Stimulated activated CD4-positive, alpha-beta T cell treated with anti-CD3 and anti-CD28 coated beads, Interleukin-1b, Interleukin-23, amount 100 ng/mL, for 48 hours (primary cell): ENCODE measurements around the gene PLCB2.

Experiments
- DNase-seq: peaks from one replicate; pipeline ENCODE4 v3.0.0-alpha.2; 2020

PLCB2 gene

DNA sequence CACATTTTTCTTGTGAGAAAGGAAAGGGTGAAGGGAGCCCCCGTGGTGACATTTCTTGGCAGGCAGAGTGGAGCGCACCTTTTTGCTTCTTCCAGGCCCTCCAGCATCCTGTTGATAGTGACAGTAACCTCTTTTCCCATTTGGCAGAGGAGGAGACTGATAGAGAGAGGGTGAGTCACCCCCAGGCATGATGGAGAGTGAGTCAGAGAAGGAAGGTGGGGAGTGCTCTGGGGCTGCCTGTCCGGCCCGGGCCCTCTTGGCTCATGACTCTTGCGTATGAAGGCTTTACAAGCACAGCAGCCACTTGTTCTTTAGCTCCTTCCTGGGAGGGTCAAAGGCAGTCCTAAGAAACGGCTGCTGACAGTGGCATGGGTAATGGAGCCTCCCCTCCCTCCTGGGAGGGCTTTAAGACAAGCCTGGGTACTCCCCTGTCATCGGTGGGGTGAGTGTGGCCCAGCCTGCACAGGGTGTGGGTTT, 40.9 kb downstream of the PLCB2 start:
- no peak for DNase-seq

DNA sequence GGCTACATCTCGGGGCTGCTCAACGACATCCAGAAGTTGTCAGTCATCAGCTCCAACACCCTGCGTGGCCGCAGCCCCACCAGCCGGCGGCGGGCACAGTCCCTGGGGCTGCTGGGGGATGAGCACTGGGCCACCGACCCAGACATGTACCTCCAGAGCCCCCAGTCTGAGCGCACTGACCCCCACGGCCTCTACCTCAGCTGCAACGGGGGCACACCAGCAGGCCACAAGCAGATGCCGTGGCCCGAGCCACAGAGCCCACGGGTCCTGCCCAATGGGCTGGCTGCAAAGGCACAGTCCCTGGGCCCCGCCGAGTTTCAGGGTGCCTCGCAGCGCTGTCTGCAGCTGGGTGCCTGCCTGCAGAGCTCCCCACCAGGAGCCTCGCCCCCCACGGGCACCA, 41.9 kb downstream of the PLCB2 start:
- DNase-seq, result no peak

DNA sequence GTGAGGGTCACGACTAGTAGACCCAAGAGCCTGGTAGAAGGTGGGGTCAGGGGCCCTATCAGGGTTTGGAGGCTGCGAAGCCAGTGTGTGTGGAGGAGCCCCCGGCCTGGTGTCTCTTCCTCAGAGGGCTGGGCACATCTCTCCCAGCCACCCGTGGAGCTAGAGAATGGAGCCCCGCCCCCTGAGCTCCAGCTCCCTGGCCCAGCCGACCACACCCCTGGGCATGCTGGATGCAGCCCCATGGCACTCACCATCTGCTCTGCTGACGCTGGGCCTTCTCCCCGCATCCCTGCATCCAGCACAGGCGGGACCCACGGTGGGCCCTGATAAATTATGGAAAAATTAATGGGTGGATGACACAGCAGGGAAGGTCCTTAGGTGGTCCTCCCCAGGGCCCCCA, 42.4 kb downstream of the PLCB2 start:
- no peak for DNase-seq

DNA sequence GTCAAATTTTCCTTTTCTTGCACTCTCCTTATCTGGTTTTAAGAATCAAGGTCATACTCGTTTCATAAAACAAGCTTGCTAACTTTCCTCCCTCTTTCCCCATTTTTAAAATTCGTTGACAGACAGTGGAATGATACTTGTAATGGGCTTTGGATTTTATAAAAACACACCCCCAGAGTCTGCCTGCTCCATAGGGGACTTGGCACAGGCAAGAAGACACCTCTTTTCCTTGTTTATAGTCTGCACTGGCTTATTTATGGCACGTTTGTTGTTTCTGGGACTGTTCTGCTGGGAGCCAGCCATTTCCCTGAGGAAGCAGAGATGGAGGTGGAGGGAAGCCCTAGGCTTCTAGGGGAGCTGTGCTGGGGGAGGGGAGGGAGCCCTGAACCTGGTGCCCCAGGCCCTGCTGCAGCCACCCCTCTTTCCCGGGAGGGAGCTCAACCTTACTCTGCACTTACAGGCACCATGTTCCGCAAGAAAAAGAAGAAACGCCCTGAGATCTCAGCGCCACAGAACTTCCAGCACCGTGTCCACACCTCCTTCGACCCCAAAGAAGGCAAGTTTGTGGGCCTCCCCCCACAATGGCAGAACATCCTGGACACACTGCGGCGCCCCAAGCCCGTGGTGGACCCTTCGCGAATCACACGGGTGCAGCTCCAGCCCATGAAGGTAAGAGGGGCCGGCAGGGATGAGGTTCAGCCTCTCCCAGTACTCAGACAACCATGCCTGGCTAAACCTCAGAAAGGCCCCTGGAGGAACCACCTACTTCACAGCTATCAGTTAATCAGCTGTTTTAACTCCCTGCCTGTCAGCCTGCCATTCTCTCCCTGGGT, 43.2 kb downstream of the PLCB2 start:
- DNase-seq, result no peak

DNA sequence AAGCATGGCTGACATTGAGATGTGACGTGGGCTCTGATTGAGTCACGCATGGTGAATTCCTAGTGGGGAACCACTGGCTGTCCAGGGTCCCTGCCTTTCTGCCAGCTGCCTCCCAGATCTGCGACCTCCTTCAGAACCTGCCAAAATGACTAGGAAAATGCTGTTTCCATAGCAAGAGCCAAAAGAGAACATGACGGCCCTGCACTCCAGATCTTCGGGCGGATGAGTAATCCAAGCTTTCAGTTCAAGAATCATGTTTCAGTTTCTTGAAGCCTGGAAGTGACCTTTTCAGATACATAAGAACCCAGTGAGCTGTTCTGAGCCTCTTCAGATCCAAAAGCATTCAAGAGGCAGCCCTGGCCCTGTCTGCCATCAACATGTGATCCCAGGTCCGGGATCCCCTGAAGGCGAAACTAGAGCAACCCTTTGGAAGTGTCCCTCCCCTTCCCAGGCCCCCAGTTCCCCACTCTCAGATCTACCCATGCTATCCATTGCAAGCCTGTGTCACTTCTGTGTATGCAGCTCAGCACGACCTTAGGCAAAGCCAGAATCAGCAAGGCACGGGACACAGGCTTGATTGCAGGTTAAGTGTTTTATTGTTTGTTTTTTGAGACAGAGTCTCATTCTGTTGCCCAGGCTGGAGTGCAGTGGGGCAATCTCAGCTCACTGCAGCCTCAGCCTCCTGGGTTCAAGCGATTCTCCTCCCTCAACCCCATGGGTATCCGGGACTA, 44.5 kb downstream of the PLCB2 start:
- no peak for DNase-seq

DNA sequence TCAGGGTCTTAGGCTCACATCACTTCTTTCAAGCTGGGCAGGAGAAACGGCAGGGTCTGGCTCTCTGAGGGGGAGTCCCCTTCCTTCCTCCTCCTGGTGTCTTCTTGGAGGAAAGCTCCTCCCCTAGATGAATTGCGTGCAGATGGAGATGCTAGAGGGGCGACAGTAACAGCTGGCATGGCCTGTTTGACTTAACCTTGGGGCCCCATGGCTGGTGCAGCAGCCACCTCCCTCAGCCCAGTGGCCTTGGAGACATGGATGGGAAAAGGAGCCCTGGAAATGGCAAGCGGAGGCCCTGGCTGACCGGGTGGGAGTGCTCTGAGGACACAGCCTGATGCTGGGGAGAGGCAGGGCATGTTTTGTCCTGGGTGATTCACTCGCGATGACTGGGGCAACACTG, 48.7 kb downstream of the PLCB2 start:
- no peak for DNase-seq

DNA sequence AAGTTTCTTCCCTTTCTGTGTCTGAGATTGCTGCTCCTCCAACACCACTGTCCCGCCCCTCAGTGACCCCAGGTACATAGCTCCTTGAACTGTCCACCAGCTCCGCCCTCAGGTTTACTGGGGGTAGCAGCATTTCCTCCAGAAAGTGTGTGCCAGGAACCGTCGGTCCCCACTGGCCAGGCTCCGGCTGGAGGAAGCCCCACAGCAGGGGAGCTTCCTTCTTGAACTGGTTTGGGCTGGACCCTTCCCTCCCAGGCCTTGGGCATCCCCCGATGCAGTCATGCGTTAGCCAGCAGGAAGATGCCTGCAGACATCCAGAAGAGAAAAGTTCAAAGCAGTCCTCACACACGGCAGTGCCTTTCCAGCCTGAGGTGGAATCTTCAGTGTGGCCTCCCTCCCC, 49.2 kb downstream of the PLCB2 start:
- no peak for DNase-seq

DNA sequence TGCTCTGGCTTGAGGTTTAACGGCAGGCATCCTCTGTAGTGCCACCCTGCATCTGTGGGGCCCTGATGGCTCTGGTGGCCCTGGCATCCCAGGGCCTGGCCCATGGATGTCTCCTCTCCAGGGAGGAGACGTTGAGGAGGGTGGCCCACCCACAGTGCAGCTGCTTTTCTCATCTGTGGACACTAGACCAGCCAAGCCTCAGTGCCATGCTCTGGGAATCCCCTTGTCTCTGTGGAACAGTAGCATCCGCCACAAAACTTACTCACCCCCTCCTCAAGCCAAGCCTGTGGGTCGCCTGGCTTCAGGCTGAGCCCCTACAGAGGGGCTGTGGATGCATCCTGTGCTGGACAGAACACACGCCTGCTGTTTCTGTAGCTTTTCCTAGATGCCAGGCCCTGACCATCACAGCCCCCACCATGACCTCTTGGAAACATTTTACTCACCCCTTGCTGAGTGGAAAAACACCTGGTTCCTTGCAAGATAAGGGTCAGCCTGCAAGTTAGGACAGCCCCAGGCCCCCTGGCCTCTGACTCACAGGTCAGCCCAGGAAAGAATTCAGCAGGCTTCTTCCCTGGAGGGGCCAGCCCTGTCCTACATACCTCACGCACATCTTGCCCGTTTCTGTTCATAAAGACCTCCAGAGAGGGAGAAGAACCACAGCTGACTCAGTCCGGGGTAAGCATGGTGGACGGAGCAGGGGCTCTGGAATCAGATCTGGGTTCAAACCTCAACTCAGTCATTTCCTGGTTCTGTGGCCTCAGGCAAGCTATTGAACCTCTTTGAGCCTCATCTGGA, 49.9 kb downstream of the PLCB2 start:
- no peak for DNase-seq

DNA sequence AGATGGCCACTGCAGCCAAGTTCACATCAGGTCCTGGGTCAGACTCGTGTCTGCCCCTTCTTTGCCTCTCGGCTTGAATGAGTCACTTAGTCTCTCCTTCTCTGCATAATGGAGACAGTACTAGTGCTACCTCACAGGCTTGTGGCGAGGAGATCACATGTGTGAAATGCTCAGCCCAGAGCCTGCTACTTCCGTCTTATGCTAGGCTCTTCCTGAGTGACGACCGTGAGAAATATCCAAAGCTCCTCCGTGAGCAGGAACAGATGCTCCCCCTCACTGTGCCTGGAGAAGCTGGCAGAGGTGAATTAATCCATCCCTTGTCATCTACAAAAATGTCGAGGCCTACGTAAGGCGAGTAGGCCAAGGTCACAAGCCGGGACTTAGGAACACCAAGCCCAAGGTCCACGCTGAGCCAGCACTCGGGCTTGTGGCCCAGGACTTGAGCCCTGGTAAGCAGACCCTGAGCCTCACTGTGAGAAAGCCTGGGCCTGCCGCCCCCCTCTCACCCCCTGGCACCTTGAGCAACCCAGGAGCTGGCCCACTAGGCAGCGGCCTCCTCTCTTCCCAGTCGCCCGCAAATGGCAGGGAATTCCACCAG, 51.0 kb downstream of the PLCB2 start:
- no peak for DNase-seq

DNA sequence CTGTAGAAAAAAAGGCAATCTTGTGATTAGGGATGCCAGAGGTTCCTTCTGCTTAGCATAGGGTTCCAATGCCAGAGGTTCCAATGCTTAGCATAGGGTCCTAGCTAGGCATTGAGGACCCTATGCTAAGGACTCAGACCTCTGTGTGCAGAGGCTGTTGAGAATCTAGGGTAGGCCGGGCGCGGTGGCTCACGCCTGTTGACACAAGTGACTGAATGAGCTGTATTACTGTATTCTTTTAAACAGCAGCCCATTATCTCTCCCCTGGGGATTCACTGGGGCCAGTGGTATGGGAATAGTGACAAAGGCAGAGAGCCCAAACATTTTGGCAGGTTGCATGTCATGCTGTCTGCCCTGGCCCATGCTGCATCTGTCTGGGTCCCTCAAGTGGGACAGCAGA, 52.7 kb downstream of the PLCB2 start:
- DNase-seq, result no peak

DNA sequence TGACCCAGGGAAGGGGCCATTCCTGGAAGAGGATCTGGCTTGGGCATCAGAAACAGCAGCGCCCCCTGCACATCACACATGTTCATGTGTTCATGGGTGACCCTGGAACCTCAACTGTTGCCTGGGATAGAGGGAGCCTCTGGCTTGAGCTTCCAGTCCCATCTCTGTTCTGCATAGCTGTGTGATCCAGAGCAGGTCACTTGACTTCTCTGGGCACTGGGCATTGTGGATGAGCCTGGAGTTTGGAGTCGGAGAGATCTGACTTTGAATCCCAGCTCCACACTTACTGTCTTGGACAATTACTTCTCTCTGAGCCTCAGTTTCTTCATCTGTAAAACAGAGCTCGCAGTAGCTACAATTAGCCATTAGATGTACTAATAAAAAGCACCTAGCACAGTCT, 53.3 kb downstream of the PLCB2 start:
- DNase-seq, result no peak

DNA sequence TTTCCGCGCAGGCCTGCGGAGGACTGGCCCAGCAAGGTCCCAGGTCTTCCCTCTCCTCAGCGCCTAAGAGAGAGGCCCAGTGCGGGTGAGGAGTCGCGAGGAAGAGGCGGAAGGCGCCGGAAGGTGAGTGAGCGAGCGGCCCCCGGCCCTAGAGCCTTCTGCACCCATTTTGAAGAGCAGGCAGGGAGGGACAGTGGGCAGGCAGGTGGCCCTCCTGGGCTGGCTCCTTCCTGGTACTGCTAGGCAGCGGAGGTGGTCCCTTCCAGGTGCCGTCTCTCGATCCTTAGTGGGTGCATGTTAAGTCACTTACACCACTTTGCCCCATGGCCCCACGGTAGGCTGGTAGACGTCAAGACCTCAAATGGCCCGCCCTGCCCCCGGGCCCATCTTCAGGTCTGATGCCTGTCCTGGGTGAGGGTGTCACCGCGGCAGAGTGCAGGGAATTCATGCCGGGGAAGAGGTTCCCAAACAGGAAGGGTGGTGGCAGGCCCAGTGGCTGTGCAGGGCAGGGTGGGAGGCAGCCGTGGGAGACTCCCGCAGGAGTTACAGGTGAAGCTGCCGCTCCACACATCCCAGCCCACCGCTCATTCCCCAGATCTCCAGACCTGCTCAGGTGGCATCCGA, 54.5 kb downstream of the PLCB2 start:
- no peak for DNase-seq

DNA sequence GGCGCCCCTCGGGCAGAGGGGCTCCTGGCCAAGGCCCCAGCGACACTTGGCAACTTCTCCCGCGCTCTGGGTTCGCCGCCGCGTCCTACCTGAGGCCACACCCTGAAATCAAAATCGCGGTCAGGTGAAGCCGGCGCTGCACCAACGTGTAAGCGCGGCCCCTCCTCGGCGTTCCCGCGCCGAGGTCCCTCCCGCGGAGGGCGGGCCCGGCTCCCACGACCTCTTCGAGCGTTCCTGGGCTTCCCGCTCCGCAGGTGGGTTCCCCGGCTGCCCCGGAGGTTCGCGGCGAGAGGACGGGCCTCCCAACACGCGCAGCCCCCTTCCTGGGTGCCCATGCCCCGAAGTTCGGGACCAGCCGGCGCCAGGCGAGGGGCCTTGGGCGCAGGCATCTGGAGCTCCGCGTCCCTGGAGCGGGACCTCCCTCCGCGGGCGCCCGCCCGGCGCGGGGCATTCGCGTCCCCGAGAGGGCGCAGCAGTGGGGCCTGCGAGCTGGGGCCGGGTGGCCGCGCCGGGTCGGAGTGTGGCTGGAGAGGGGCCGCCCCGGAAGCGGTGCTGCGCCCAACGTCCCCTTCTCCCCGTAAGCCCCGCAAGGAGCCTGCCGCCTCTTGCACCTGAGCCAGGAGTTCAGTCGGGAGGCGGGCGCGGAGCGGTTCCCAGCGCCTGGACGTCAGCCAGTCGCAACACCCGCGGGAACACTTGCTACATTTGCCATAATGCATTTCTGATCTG, 55.1 kb downstream of the PLCB2 start:
- no peak for DNase-seq

DNA sequence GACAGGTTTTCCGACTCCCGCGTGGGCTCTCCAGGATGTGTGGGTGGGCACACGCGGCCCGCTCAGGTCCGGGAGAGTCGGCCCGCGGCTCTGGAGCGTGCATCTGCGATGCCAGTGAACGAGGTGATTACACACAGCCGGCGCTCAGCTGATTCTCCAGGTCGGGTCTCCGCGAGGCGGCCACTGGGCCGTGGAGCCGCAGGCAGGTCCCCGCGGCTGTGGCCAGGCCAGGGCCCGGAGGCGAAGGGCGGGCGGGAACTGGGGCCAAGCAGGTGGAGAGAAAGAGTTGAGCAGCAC, 55.6 kb downstream of the PLCB2 start:
- DNase-seq, result no peak

DNA sequence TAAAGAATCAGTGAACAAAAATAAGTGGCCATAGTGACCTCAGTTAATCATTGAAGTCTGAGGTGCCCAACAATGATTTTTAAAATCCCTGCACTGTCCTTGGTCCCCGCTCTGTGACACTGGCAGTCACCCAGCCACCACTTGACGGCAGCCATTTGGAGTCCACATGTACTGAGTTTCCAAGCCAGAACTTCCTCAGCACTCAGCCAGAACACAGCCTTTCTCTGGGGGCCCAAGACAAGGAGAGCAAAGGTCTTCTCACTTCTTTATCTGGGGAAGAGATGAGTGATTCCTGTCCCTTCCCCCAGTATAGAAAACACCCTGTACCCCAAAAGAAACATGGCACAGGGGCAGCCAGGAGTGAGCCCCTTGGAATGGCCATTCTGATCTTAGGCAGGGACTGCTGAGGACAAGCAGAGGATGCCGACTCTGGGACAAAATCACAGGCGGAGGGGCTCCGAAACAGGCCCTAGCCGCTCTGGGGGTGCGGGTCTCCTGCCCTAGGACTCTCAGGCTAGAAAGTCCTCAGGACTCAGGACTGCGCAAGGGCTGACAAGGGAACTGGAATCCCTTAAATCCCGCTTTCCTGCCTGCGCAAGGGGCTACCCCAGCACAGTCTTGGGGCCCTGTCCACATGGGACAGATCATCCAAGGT, 56.1 kb downstream of the PLCB2 start:
- no peak for DNase-seq

DNA sequence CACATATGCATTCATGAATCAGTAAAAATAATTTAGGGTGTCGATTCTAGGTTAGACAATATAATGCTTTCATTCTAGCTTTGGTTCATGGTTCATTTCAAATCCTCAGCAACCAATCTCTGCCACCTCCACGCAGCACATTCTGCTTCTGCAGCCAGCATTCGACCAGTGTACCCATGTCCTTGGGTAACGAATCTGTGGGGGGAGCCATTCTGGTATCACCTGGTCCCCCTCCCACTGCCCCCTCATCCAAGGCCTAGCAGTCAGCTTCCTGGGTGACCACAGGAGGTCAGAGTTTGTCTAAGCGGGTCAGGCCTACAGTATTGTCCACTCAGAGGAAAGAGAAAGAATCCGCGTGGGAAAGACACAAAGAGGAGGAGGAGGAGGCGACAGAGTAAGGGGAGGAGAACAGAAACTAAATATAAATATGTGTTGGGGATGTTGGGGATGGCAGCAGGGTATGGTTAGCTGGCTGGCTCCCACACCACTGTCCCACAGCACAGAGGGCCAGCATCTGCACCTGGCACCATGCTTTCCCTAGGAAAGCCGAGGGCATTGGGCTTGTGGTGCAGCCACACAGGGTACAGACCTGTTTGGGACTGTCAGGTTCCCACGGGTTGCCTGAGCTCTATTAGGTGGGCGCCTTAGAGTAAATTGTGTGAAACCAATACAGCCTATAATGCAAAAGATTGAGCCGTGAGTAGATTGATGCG, 56.8 kb downstream of the PLCB2 start:
- DNase-seq, result no peak

DNA sequence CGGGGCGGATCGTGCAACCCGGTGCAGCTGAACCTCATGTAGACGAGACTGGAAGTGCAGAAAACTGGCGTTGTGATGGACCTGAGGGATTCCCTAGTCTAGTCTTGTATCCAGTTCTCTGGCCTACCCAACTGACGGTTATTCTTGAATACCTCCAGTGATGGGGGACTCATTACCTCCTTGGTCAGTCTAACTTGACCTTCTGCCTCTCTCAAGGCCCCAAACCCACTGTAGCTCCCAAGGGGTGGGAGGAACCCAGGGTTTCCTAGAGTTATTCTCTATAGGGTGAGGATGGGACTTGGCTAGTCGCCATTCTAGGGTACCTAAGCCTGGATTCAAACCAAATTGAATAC, 57.5 kb downstream of the PLCB2 start:
- DNase-seq, result no peak

DNA sequence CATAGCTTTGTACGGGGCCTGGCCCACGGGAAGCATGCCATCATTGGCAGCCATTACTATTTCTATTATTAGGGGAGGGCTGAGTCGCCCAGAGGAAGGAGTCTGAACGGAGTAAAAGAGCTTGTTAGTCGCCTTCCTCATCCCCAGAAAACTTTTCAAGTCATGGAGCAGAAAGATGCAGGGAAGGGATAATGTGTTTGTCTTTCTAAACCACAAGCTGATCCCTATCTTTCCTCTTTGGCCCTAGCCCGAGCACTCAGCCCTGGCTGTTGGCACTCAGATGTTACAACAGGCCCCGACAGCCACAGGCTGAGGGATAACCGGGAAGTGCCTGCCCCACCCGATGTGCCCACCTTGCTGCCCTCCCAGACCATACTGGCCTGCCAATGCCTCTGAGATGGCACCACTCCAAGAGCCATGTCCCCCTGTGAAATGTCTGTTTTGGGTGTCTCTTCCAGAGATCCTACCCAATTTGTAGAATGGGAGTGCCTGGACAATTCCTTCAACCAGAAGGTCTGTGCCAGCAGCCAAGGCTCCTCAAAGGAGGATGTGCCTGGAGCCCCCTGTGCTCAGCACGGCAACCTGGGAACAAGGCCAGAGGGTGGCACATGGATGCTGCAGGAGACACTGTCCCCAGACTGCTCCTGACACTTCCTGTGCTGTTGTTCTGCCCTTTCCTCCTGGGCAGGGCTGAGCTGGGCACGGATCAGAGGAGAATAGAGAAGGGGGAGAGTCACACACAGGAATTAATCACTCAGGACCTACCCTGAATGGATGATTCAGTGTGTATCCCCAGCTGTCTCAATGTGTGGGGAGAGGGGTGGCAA, 58.0 kb downstream of the PLCB2 start:
- DNase-seq, result no peak

DNA sequence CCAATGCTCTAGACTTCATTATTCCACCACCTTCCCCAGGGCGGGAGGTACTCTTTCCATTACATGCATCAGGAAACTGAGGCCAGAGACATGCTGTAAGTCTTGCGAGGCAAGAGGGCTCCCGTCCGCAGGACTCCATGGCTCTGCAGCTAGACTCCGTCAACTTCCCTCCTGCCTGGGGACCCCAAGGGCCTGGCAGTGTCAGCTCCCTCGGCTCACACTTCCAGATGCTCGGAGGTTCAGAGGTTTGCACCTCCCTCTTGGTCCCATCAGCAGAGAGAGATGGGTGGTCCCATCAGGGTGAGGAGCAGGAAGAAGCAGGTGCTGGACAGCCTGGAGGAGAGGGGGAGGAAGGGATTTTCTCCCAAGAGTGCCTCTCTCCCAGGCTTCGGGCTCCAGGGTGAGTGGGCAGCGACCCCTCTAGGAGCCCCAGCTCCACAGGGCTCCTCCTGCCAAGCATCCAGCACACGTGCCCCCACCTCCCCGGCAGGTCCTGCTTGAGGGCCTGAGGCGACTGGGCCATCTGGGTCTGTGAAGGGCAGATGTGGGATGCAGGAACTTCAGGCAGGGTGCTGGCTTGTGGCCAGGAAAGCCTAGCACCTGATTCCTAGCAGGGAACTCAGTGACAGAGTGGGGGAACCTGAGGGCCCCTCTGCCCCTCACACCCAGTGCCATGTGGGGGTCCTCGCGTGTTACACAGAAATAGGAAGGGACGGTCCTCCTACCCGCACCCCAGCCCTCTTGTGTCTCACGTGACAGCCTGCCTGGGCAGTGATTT, 59.5 kb downstream of the PLCB2 start:
- DNase-seq, result no peak
